Neural cell (in vitro differentiated cells): ENCODE measurements around the gene PLEKHM3.

ENCODE experiments used
- EP300 ChIP-seq: fragments of 450-650 bp; conservative IDR thresholded peaks from 2 replicates; pipeline ENCODE4 v1.6.1; 2014; ENCODE audit warnings: antibody characterized with exemption, mild to moderate bottlenecking, moderate library complexity; ENCODE audit not compliant: poor library complexity, severe bottlenecking
- EZH2 ChIP-seq: fragments of 200-600, 300-800 bp; shearing (Covaris generic), sonication (generic); IDR thresholded peaks from 2 replicates; pipeline ENCODE4 v1.6.1; 2014; ENCODE audit warnings: antibody characterized with exemption, low read length, borderline replicate concordance, mild to moderate bottlenecking; ENCODE audit not compliant: insufficient read depth, poor library complexity, severe bottlenecking
- REST ChIP-seq: IDR thresholded peaks from 2 replicates; pipeline ENCODE4 v1.6.1; 2012; ENCODE audit warnings: borderline replicate concordance
- SMC3 ChIP-seq: fragments of 450-650 bp; conservative IDR thresholded peaks from 2 replicates; pipeline ENCODE4 v1.6.1; 2014; ENCODE audit warnings: antibody characterized with exemption, mild to moderate bottlenecking, moderate library complexity; ENCODE audit not compliant: poor library complexity
- TAF1 ChIP-seq: IDR thresholded peaks from 2 replicates; pipeline ENCODE4 v1.6.1; 2012; ENCODE audit warnings: low read depth
- TF ChIP-seq, protein P1 (sequence below): fragments of 450-650 bp; IDR thresholded peaks from 2 replicates; pipeline ENCODE4 v1.5.1; 2014; ENCODE audit warnings: antibody characterized with exemption, mild to moderate bottlenecking, moderate library complexity; ENCODE audit not compliant: poor library complexity, severe bottlenecking

GRCh38 chr2:207863345-207863744, 162.0 kb downstream of the PLEKHM3 start:
- TF ChIP-seq, protein P1, sequence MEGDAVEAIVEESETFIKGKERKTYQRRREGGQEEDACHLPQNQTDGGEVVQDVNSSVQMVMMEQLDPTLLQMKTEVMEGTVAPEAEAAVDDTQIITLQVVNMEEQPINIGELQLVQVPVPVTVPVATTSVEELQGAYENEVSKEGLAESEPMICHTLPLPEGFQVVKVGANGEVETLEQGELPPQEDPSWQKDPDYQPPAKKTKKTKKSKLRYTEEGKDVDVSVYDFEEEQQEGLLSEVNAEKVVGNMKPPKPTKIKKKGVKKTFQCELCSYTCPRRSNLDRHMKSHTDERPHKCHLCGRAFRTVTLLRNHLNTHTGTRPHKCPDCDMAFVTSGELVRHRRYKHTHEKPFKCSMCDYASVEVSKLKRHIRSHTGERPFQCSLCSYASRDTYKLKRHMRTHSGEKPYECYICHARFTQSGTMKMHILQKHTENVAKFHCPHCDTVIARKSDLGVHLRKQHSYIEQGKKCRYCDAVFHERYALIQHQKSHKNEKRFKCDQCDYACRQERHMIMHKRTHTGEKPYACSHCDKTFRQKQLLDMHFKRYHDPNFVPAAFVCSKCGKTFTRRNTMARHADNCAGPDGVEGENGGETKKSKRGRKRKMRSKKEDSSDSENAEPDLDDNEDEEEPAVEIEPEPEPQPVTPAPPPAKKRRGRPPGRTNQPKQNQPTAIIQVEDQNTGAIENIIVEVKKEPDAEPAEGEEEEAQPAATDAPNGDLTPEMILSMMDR: no peak
- TF ChIP-seq EZH2 (no peak), TAF1 (no peak), EP300 (no peak), SMC3 (no peak), REST (no peak)
